Hepatic stellate cell (primary cell): Measurements from ENCODE around the gene RELL2.

Experiments used
- DNase-seq: peaks from one replicate; pipeline ENCODE4 v3.0.0; 2011; ENCODE audit warnings: low spot score

The RELL2 gene

DNA sequence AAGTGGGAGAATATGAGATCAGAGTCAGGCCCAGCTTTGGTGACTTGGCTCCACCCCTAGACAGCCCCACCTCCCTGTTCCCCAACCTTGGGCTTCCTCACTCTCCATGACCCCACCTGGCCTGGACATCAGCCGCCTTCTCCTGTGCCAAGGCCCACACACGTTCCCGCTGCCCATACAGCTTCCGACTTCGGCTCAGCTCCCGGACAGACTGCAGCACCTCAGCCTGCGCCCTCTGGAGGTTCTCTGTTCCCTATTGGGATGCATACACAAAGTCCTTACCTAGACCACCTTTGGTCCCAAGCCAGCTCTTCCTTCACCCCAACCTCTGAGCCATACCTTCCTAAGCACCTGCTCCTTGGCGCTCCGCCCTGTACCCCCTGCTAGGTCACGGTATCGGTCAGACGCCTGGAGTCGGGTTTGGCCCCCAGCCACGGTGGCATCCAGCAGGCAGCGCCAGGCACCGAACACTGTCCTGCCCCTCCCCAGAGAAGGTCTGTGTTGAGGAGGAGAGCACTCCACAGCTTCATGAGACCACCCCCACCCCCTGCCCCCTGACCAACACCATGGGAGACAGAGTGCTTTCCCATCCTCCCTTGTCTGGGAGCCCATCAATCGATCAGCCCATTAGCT lies 12.4 kb downstream of the RELL2 start:
- no peak for DNase-seq

GRCh38 chr5:141649972-141650371 lies 13.2 kb downstream of the RELL2 start:
- no peak for DNase-seq

- peak; percentile 99 for DNase-seq
Observed at GRCh38 chr5:141650851-141651727, 14.3 kb downstream of the RELL2 start, which contains the start of gene FCHSD1. TSS of gene FCHSD1 (minus strand) at chr5:141651418. CDS start at chr5:141651368, 50 bp downstream.

GRCh38 chr5:141651728-141652105 lies 14.9 kb downstream of the RELL2 start:
- DNase-seq = peak; percentile 26

GRCh38 chr5:141654298-141654697 lies 17.5 kb downstream of the RELL2 start:
- peak; percentile 87 for DNase-seq

DNA sequence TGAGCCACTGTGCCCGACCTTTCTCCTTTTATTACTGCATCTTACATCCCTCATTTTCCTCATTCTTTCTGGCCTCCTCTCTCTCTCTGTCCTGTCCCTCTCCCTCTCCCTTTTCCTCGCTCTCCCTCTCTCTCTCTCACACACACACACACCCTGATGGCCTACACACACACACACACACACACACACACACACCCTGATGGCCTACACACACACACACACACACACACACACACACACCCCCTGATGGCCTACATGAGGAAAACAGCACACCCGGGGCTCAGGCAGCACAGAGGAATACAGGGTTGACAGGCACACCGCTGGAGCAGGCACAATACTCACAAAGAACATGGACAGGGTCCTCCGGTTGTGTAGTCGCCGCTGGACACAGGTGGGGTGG lies 18.2 kb downstream of the RELL2 start:
- no peak for DNase-seq

DNA sequence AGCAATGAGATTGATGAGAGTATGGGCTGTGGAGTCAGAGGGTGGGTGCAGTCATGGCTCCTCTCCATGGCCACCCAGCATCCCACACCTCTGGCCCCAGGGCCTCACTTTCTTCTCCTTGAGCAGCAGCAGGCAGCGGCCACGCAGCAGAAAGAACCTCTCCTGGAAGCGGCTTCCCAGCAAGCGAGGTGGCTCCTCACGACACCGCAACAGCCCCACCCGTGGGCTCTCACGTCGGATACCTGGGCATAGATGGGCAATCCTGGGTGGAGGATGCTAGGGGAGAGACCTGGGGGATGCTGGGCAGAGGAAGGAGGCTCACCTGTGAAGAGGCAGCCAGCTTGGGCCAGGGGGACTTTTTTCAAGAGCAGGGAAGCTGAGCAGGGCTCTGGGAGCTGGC lies 19.6 kb downstream of the RELL2 start:
- DNase-seq = no peak

- DNase-seq = no peak
Observed at GRCh38 chr5:141657404-141657803, 20.6 kb downstream of the RELL2 start.

DNA sequence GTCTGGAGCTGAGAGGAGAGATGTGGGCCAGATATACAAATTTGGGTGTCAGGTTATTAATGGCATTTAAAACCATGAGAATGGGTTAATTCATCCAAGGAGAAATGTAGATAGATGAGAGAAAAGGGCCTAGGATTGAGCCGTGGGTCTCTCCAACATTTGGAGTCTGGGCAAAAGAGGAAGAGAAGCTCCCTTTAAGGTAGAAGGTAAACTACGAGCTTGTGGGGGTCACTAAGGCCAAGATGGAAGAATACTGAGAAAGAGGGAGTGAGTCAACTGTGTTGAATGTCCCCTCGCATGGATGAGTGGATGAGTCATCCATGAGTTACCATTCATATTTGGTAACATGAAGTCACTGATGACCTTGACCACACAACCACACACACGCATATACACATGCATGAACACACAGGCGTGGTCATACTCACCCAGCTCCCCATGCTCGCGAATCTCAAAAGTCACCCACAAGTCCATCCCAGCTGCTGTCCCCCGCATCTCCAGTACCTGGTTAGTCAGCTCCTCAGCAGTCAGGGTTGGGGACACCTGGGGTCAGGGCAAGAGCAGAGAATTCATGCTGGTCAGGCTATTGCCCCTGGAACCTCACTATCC lies 21.2 kb downstream of the RELL2 start:
- peak; percentile 95 for DNase-seq

DNA sequence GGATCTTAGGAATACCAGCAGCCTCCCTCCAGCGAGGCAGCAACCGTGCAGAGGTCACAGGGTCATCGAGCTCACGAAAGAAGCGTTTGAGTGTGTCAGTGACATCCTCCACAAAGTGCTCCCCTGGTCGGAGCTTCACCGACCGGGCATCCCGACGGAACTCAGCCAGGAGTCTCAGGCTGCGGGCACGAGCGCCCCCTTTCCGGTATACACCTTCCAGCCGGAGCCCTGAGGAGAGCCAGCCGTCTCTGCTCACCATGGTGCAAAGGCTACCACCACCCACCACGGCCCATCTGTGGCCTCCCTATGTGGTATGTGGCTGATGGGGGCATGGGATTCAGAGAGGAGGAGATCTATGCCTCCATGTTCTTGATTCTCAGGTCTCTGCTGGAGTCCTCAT lies 25.2 kb downstream of the RELL2 start:
- DNase-seq = no peak

DNA sequence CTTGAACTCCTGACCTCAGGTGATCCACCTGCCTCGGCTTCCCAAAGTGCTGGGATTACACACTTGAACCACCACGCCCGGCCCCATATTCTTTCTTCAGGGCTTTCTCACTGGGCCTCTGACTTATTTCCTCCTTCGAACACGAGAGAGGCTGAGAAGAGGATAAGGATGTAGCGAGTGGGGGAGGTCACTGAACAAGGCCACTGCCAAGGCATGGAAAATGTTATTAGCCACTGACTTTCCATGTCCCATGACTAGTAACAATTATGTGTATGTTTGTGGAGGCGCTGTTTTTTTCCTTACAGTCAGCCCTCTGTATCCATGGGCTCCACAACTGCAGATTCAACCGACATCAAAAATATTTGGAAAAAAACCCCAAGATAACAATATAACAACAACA lies 26.7 kb downstream of the RELL2 start:
- DNase-seq = no peak

- DNase-seq = peak; percentile 79
Observed at GRCh38 chr5:141664733-141665461, 28.1 kb downstream of the RELL2 start.

DNA sequence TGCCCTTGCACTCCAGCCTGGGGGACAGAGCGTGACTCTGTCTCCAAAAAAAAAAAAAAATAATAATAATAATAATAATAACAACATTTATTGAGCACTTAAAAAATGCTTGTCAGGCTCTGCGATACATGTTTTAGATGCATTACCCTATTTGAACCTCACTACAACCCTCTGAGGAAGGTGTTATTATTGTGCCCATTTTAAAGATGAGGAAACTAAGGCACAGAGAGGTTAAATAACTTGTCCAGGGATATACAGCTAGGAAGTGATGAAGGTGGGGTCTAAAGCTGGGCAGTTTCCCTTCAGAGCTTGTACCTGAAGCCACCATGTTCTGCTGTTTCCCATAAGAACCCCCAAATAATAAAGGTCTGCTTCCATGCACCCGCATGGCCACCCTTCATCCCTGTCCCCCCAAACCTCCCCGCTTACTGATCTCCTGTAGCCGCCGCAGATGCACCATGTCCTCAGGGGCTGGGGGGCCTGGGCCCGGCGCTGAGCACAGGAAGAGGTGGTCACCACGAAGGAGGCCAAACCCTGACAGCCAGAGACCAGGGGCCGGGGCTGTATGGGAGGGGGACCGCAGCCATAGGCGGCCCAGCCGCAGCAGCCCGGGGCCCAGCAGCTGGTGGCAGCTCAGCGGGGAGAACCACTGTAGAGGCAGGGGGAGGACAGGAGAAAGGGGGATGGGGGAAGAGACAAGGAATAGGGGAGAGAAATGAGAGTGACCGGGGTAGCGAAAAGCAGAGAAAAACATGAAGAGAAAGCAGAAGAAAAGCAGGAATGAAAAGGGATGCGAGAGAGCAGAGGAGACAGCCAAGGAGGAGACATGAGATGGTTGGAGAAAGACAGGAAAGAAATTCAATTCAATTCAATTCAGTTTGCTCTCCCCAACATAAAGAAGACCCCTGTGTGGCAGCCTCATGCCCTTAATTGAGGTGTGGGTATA lies 29.5 kb downstream of the RELL2 start:
- DNase-seq = no peak

DNA sequence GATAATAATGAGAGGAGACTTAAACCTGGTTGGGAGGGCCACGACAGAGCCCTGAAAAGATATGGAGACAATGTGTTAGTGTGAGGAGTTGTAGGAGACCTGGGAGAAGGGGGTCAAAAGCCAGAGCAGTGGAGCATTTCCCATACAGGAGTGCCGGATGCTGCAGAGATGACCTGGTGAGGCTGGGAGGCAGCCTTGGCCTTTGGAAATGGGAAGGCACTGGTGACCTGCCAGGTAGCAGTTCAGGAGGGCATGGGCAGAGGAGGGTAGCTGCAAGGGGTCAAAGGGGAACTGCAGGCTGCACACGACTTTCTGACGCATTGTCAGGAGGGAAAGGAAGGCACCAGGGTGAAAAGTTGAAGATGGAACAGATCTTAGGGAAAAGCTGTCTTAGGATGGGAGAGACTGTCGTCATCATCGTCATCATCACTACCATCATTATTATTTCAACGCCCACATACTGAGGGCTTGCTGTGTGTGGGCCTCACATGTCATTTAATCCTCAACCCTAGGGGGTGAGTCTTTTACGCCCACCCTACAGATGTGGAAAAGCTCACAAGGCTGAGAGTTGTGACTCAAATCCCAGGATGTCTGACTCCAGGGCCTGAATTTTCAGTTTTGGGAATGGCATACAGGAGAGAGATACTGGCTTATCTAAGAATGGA lies 31.9 kb downstream of the RELL2 start:
- no peak for DNase-seq

GRCh38 chr5:141669520-141669919 lies 32.7 kb downstream of the RELL2 start:
- DNase-seq = no peak

DNA sequence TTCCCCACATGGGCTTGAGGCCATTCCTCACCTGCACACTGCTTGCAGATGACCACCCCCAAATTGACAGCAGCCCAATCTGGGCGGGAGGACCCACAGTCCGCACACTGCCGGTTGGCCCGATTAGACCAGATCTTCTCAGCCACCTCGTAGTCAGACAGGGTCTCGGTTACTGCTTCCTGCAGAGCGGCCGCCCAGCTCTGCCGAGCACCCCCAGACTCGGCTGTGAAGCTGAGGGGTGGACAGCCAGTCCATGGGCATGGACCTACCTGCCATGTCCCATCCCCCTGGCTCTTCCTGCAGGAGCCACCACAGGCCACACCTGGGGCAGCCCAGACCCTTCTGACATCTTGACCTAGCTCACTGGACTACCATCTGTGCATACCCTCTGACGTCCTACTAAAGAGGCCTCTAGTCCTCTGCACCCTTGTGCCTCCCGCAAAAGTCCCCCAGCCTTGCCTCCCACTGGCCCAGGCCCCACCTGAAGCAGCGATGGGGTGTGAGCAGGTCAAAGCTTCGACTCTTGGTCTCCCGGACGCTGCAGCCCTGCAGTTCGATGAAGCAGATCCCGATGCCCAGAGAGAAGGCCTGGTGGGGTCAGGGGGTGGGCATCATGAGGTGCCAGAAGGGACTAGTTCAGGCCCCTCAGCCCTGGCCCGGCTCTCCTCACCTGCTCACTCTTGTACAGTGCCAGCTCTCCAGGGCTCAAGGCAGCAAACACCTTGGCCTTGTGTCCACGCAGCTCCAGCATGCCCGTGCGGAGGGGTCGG lies 35.5 kb downstream of the RELL2 start:
- DNase-seq = no peak

- no peak for DNase-seq
Observed at GRCh38 chr5:141672841-141673813, 36.3 kb downstream of the RELL2 start.

DNA sequence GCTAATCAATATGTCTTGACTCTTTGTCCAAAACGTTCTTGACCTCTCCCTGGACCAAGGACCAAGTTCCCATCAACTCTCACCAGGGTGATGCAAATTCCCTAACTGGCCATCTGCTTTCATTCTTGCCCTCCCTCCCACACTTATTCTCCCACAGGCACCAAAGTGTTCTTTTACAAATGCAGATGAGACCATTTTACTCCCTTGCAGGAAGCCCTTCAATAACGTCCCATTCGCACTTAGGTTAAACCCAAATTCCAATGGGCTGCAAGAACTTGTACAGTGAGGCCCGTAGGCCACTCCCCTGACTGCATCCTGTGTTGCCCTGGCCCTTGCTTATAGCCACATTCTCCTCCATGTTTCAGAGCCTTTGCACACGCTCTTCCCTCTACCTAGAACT lies 38.0 kb downstream of the RELL2 start:
- DNase-seq = no peak

DNA sequence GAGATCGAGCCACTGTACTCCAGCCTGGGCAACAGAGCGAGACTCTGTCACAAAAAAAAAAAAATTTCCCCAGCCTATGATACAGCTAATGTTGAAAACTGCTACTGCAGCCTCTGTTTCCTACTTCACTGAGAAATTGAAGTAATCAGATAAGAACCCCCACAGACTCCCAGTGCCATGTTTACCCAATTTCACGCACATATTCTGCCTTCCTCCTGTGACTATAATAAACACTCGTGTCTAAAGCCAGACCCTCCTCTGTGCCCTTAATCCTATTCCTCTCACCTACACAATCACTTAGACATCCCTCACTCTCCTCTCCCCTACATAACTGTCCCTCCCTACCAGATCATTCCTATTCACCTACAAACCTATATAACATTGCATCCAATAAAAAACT lies 38.9 kb downstream of the RELL2 start:
- no peak for DNase-seq
